Esophagus (tissue), 2 donors: Measurements from ENCODE around the gene CEL. TPM values are rescaled to one million over a fixed set of nuclear protein-coding genes. Genes with fewer than 3 reads are reported as not detected.

Experiments
- H3K27ac ChIP-seq, 2 donors: one replicate each; pipeline ENCODE4 v1.5.1; 2013; ENCODE audit warnings: low read depth in 2 of 2, mild to moderate bottlenecking in 2 of 2, inconsistent platforms in 1 of 2, low read length in 1 of 2, moderate library complexity in 1 of 2
- H3K27me3 ChIP-seq, 2 donors: one replicate each; pipeline ENCODE4 v1.6.1; 2013; ENCODE audit warnings: low read length in 2 of 2, control low read depth in 1 of 2, mild to moderate bottlenecking in 1 of 2; ENCODE audit not compliant: insufficient read depth in 2 of 2, control insufficient read depth in 1 of 2
- H3K36me3 ChIP-seq, 2 donors: one replicate each; pipeline ENCODE4 v1.6.1; 2013; ENCODE audit warnings: low read length in 1 of 2; ENCODE audit not compliant: control insufficient read depth in 2 of 2, insufficient read depth in 2 of 2
- H3K4me1 ChIP-seq, 2 donors: one replicate each; pipeline ENCODE4 v1.6.1; 2013; ENCODE audit warnings: low read length in 1 of 2; ENCODE audit not compliant: control insufficient read depth in 2 of 2, insufficient read depth in 2 of 2
- H3K4me3 ChIP-seq, 2 donors: one replicate each; pipeline ENCODE4 v1.5.1; 2013; ENCODE audit warnings: low read length in 2 of 2, mild to moderate bottlenecking in 2 of 2, low read depth in 1 of 2, moderate library complexity in 1 of 2
- H3K9me3 ChIP-seq, 2 donors: one replicate each; pipeline ENCODE4 v1.6.1; 2013; ENCODE audit warnings: mild to moderate bottlenecking in 2 of 2, low read depth in 1 of 2, low read length in 1 of 2, moderate library complexity in 1 of 2; ENCODE audit not compliant: control insufficient read depth in 2 of 2, insufficient read depth in 1 of 2
- WGBS, 2 donors: extraction: QIAGEN DNeasy Blood & Tissue Kit; methylation state at CpG; one replicate each; pipeline ENCODE4 v1.1.7; 2013; 5-methylcytosine and 5-hydroxymethylcytosine counted together
- polyA plus RNA-seq, 2 donors: library from polyadenylated mRNA; stranded (reverse); fragments of 200-250 nt; gene quantifications; one replicate each; pipeline ENCODE4 v1.2.3, GENCODE V29; 2013
- donor health status: healthy with polysubstance abuse.
- donor health status: Bipolar disorder and iron deficiency.

Gene CEL
- polyA plus RNA-seq, 2 donors, result 2.1 to 3.3 TPM

DNA sequence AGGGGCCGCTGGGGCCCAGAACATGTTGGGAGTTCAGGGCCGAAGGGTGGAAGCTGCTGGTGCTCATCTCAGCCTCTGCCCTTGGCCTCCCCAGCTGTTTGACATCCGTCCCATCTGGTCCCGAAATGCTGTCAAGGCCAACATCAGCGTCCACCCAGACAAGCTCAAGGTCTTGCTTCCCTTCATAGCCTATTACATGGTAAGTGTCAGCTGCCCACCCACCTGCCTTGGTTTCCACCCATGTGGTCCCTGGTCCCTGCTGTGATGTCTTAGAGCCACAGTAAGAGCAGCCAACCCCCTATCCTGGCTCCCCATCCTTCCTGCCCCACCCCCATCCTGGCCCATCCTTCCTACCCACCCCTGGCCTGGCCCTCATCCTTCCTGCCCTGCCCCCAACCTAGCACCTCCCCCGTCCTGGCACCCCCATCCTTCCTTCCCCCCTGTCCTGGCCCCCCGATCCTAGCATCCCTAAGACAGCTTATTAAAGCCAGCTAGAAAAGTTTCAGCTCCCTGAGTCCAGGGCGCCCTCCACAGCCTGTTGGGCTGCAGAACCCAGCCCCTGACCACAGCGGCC, 9.7 kb upstream of the CEL start:
- H3K27me3 ChIP-seq, result no peaks in the 10 kb centered on the region
- no peak overlapping the region for H3K27ac ChIP-seq
- peaks cover 8 to 46% of the 10 kb centered on the region in 2 donors for H3K36me3 ChIP-seq
- H3K9me3 ChIP-seq, result no peaks in the 10 kb centered on the region
- H3K4me1 ChIP-seq, result peaks cover 4 to 11% of the 10 kb centered on the region in 2 donors
- 84 to 91% methylated on average over 9 of the region's 9 CpGs for WGBS, 2 donors
- no peak overlapping the region for H3K4me3 ChIP-seq

DNA sequence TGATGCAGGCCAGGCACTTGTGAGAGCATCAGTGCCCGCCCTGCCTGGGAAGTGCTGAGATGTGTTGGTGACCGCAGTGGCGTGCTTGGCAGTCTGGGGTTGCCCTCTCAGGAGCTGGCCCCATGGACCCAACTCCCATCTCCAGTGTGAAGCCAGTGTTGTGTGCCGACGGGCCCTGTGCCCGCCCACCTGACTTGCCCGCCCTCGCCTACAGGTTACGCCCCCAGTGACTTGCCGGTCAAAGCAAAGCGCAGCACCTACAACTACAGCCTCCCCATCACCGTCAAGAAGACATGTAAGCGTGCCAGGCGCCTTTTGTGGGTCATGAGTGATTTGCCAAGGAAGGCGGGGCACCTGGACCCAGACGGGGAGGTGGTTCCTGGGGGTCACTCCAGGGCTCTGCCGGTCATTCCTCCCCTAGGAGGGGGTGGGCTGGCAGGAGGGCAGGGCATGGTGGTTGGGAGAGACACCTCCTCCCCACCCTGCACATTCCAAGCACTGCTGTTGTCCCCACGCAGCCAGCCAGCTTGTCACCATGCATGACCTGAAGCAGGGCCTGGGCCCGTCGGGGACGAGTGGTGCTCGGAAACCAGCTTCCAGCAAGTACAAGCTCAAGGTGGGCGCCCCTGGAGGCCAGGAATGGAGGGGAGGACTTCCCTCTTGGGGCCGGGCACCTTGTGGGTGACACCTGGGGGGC, 7.4 kb upstream of the CEL start:
- H3K27me3 ChIP-seq, result no peaks in the 10 kb centered on the region
- peaks cover 6 to 23% of the 10 kb centered on the region in 2 donors for H3K4me1 ChIP-seq
- H3K4me3 ChIP-seq, result no peak overlapping the region
- H3K9me3 ChIP-seq, result no peaks in the 10 kb centered on the region
- H3K27ac ChIP-seq, result no peak overlapping the region
- peaks cover 8 to 49% of the 10 kb centered on the region in 2 donors for H3K36me3 ChIP-seq
- WGBS, 2 donors, result 81 to 90% methylated on average over 24 of the region's 24 CpGs

GRCh38 chr9:133054966-133055365, 6.8 kb upstream of the CEL start:
- no peak overlapping the region for H3K27ac ChIP-seq
- H3K27me3 ChIP-seq, result no peaks in the 10 kb centered on the region
- H3K4me1 ChIP-seq, result peaks cover 6 to 26% of the 10 kb centered on the region in 2 donors
- H3K9me3 ChIP-seq, result no peaks in the 10 kb centered on the region
- WGBS, 2 donors, result 59 to 84% methylated on average over 16 of the region's 16 CpGs
- H3K36me3 ChIP-seq, result peaks cover 5 to 49% of the 10 kb centered on the region in 2 donors
- H3K4me3 ChIP-seq, result no peak overlapping the region

DNA sequence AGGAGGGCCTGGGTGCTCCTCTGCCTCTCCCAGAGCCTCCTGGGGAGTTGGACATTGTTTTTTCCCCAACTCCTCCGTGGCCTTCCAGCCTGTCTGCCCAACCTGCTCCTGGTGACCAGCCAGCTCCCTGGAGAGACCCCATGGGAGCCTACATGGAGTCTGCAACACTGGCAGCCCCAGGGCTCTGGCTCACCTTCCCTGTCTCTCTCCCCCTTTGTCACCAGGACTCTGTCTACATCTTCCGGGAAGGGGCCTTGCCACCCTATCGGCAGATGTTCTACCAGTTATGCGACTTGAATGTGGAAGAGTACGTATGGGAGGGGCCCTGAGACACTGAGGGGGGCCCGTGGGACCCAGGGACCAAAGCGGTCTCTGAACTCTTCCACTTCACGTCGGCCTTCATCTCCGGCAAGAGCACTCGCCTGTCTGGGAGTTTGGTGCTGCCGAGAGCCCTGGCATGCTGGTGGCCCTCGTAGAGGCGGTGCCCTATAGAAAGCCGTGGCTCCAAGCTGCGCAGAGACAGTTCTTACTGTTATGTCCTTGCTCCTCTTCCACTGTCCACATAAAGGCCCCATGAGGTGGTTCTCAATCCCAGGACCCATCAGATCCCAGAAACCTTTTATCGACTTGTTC, 5.9 kb upstream of the CEL start:
- H3K27me3 ChIP-seq, result no peaks in the 10 kb centered on the region
- peak overlapping the region; percentile 75 to 89 for H3K27ac ChIP-seq
- H3K9me3 ChIP-seq, result no peaks in the 10 kb centered on the region
- no peak overlapping the region for H3K4me3 ChIP-seq
- peaks cover 3 to 46% of the 10 kb centered on the region in 2 donors for H3K36me3 ChIP-seq
- whole genome bisulfite sequencing, 2 donors, result 83 to 91% methylated on average over 17 of the region's 17 CpGs
- H3K4me1 ChIP-seq, result peaks cover 6 to 26% of the 10 kb centered on the region in 2 donors

- Histone ChIP-seq H3K9me3 (no peaks in the 10 kb centered on the region), H3K27ac (peak overlapping the region; percentile 89 to 92), H3K4me3 (no peak overlapping the region), H3K36me3 (peaks cover 3 to 40% of the 10 kb centered on the region in 2 donors), H3K4me1 (peaks cover 10 to 29% of the 10 kb centered on the region in 2 donors), H3K27me3 (no peaks in the 10 kb centered on the region)
- WGBS, 2 donors, result 51 to 62% methylated on average over 13 of the region's 13 CpGs
Observed at GRCh38 chr9:133056533-133056932, 5.2 kb upstream of the CEL start.

DNA sequence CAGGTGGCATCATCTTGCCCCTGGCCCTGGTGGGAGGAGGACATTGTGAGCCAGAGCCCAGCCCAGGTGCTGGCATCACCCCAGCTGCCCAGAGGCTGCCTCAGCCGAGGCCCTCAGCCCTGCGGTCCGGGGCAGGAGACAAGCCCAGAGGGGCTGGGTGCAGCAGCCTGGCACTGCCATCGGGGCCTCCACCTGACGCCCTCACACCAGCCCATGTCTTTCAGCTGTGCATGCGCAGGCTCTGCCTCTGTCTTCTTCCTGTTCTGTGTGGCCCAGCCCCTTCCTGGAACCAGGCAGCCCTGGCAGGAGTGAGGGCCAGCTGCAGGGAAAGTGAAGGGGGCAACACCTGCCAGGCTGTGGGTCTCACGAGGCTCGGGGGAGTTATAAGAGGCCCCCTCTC, 4.8 kb upstream of the CEL start:
- H3K4me3 ChIP-seq, result no peak overlapping the region
- H3K4me1 ChIP-seq, result peaks cover 10 to 29% of the 10 kb centered on the region in 2 donors
- peak overlapping the region; percentile 89 to 92 for H3K27ac ChIP-seq
- peaks cover 3 to 36% of the 10 kb centered on the region in 2 donors for H3K36me3 ChIP-seq
- WGBS, 2 donors, result 44 to 47% methylated on average over 8 of the region's 8 CpGs
- H3K9me3 ChIP-seq, result no peaks in the 10 kb centered on the region
- no peaks in the 10 kb centered on the region for H3K27me3 ChIP-seq

DNA sequence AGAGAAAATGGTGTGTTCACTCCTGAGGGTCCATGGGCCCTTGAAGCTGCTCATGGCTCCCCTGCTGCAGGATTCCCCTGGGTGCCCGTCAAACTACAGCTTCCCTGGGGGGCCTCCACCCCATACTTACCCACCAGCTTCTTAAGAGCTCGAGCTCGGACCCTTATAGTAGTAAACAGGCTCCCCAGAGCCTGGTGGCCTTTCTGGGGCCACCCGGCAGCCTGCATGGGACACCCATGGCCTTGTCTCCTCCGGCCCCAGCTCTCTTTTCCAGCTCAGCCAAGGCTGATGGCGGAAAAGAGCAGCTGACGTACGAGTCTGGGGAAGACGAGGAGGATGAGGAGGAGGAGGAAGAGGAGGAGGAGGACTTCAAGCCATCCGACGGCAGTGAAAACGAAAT, 4.2 kb upstream of the CEL start:
- Histone ChIP-seq H3K4me1 (peaks cover 10 to 29% of the 10 kb centered on the region in 2 donors), H3K36me3 (peaks cover 3 to 34% of the 10 kb centered on the region in 2 donors), H3K27ac (peak overlapping the region; percentile 89 to 92), H3K9me3 (no peaks in the 10 kb centered on the region), H3K4me3 (no peak overlapping the region), H3K27me3 (no peaks in the 10 kb centered on the region)
- 89 to 93% methylated on average over 12 of the region's 12 CpGs for WGBS, 2 donors

GRCh38 chr9:133058071-133058470, 3.7 kb upstream of the CEL start:
- H3K36me3 ChIP-seq, result peaks cover 3 to 32% of the 10 kb centered on the region in 2 donors
- WGBS, 2 donors, result 69% methylated on average over 7 of the region's 7 CpGs
- peak overlapping the region; percentile 34 to 92 for H3K27ac ChIP-seq
- H3K27me3 ChIP-seq, result no peaks in the 10 kb centered on the region
- no peaks in the 10 kb centered on the region for H3K9me3 ChIP-seq
- H3K4me1 ChIP-seq, result peaks cover 10 to 29% of the 10 kb centered on the region in 2 donors
- no peak overlapping the region for H3K4me3 ChIP-seq

DNA sequence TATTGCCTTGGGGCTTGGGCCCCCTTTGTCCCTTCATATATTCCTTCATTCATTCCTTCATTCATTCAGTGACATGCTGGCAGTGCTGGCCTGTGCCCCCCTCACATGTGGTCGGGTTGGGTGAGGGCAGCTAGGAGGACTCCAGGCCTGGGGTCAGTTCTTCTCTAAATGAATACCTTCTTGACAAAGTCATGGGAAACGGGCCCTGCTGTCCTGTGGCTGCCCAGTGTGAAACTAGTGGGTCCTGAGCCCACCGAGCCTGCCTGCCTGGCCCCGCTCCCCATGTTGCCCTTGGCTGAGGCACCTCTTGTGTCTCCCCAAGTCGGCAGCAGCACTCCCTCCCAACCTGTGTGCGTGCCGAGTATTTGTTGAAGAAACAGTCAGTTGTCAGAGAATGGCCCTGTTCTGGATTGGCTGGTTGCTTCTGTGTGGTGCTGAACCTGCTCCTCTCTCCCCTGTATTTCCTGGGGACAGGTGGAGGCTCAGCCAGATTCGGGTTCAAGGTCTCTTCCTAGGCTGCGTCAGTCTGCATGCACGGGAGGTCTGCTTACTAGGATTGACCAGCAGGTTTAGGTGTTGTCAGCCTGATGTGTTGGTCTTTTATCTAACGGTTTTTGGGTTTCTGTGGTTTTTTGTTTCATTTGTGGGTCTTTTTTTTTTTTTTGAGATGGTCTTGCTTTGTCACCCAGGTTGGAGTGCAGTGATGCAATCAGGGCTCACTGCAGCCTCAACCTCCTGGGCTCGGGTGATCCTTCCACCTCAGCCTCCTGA, 3.0 kb upstream of the CEL start:
- no peaks in the 10 kb centered on the region for H3K27me3 ChIP-seq
- no peaks in the 10 kb centered on the region for H3K9me3 ChIP-seq
- peak overlapping the region; percentile 62 to 92 for H3K27ac ChIP-seq
- H3K36me3 ChIP-seq, result peaks cover 3 to 28% of the 10 kb centered on the region in 2 donors
- no peak overlapping the region for H3K4me3 ChIP-seq
- WGBS, 2 donors, result 49 to 56% methylated on average over 12 of the region's 12 CpGs
- H3K4me1 ChIP-seq, result peaks cover 11 to 32% of the 10 kb centered on the region in 2 donors
